ENCODE results near the gene PTPRD. TPM values are rescaled to one million over a fixed set of nuclear protein-coding genes. Genes with fewer than 3 reads are reported as not detected.

The PTPRD gene
- total and polyA plus RNA-seq, 9 of the 15 experiments (the other 6 are each of a cell fraction or from before 2014, with no cell fraction given) = 0.11 TPM; not detected in 8

- Histone ChIP-seq H3K27me3 (ENCODE audit: control insufficient read depth in 2 of 2, insufficient read depth in 2 of 2, low read length in 2 of 2) (no peaks in the 10 kb centered on the region), H3K9me3 (replicated peaks; ENCODE audit: control insufficient read depth, insufficient read depth, low read depth, low read length) (no peaks in the 10 kb centered on the region), H3K4me3 (no peak overlapping the region), H3K27ac (ENCODE audit: extremely low read depth, low read depth, low read length) (no peak overlapping the region), H3K36me3 (ENCODE audit: control insufficient read depth, insufficient read depth, low read length) (no peaks in the 10 kb centered on the region), H3K9ac (ENCODE audit: insufficient read depth in 1 of 2, low read depth in 2 of 2, low read length in 2 of 2) (no peak overlapping the region), H3K79me2 (ENCODE audit: control insufficient read depth, insufficient read depth, low read length) (no peaks in the 10 kb centered on the region), H3K9me1 (ENCODE audit: control insufficient read depth, insufficient read depth, low read length) (no peaks in the 10 kb centered on the region), H2AFZ (ENCODE audit: low read depth, low read length) (no peak overlapping the region), H3K4me2 (ENCODE audit: insufficient read depth, low read length) (no peak overlapping the region), H4K20me1 (replicated peaks; ENCODE audit: control insufficient read depth, insufficient read depth, low read length) (no peaks in the 10 kb centered on the region), H3K4me1 (replicated peaks in 1 of 2; ENCODE audit: control insufficient read depth in 2 of 2, insufficient read depth in 2 of 2, low read length in 2 of 2) (no peaks in the 10 kb centered on the region)
- no peak for ATAC-seq
- BruUV-seq (replicated peaks) = no TSS peak
- TF ChIP-seq PRMT5 (CRISPR knock-in tag; IDR thresholded peaks at IDR 0.05) (no peak), PYGO2 (tag; IDR thresholded peaks at IDR 0.05) (no peak), ZNF76 (CRISPR knock-in tag; IDR thresholded peaks at IDR 0.05; ENCODE audit: borderline replicate concordance) (no peak), TAF7 (tag; IDR thresholded peaks at IDR 0.05) (no peak), ZSCAN29 (IDR thresholded peaks at IDR 0.05) (no peak), ZNF445 (CRISPR knock-in tag; IDR thresholded peaks at IDR 0.05; ENCODE audit: low read depth) (no peak), RBBP5 (IDR thresholded peaks at IDR 0.05; ENCODE audit: borderline replicate concordance, insufficient read depth, low read length, poor library complexity, severe bottlenecking) (no peak), THAP7 (CRISPR knock-in tag; IDR thresholded peaks at IDR 0.05) (no peak), HDAC3 (IDR thresholded peaks at IDR 0.05; ENCODE audit: borderline replicate concordance, partially characterized antibody) (no peak), KLF6 (CRISPR knock-in tag; IDR thresholded peaks at IDR 0.05; ENCODE audit: borderline replicate concordance) (no peak), HNRNPL (IDR thresholded peaks at IDR 0.05; ENCODE audit: low read depth, low read length) (no peak), HNRNPUL1 (IDR thresholded peaks at IDR 0.05; ENCODE audit: low read length) (no peak), ZNF830 (CRISPR knock-in tag; IDR thresholded peaks at IDR 0.05) (no peak), NCOA6 (IDR thresholded peaks at IDR 0.05) (no peak), HNRNPK (IDR thresholded peaks at IDR 0.05; ENCODE audit: low read depth, low read length, poor library complexity, severe bottlenecking) (no peak), TARDBP (IDR thresholded peaks at IDR 0.05) (no peak)
- TF ChIP-seq, protein P1, sequence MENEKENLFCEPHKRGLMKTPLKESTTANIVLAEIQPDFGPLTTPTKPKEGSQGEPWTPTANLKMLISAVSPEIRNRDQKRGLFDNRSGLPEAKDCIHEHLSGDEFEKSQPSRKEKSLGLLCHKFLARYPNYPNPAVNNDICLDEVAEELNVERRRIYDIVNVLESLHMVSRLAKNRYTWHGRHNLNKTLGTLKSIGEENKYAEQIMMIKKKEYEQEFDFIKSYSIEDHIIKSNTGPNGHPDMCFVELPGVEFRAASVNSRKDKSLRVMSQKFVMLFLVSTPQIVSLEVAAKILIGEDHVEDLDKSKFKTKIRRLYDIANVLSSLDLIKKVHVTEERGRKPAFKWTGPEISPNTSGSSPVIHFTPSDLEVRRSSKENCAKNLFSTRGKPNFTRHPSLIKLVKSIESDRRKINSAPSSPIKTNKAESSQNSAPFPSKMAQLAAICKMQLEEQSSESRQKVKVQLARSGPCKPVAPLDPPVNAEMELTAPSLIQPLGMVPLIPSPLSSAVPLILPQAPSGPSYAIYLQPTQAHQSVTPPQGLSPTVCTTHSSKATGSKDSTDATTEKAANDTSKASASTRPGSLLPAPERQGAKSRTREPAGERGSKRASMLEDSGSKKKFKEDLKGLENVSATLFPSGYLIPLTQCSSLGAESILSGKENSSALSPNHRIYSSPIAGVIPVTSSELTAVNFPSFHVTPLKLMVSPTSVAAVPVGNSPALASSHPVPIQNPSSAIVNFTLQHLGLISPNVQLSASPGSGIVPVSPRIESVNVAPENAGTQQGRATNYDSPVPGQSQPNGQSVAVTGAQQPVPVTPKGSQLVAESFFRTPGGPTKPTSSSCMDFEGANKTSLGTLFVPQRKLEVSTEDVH (IDR thresholded peaks at IDR 0.05; ENCODE audit: low read depth, partially characterized antibody) = no peak
- TF ChIP-seq, protein P2, sequence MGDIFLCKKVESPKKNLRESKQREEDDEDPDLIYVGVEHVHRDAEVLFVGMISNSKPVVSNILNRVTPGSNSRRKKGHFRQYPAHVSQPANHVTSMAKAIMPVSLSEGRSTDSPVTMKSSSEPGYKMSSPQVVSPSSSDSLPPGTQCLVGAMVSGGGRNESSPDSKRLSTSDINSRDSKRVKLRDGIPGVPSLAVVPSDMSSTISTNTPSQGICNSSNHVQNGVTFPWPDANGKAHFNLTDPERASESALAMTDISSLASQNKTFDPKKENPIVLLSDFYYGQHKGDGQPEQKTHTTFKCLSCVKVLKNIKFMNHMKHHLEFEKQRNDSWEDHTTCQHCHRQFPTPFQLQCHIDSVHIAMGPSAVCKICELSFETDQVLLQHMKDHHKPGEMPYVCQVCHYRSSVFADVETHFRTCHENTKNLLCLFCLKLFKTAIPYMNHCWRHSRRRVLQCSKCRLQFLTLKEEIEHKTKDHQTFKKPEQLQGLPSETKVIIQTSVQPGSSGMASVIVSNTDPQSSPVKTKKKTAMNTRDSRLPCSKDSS (IDR thresholded peaks at IDR 0.05; ENCODE audit: low read depth, partially characterized antibody) = no peak
- intact Hi-C loops (cut with micrococcal nuclease) = no loop called here
- POLR2A ChIA-PET = no interaction called here
- CTCF ChIA-PET (ENCODE audit: low intra/inter-chr PET ratio) = no interaction called here
- FAIRE-seq = no peak
- no peak for DNase-seq (ENCODE audit: extremely low read depth in 1 of 4, low spot score in 3 of 4)
- in situ Hi-C loops (cut with MboI) = no loop called here
- WGBS (ENCODE audit: insufficient coverage, low coverage, missing lambda C conversion rate) = 0% methylated on average over 2 of the region's 2 CpGs
Observed at GRCh38 chr9:10130061-10130675, 482.6 kb downstream of the PTPRD start.
